HG02588 (cell line): ENCODE data around the gene LY6G6F.

Experiments used
- ATAC-seq: cut with Tn5 transposase; IDR thresholded peaks from one replicate; pipeline ENCODE4 v1.9.1; 2021; ENCODE audit warnings: mild to moderate bottlenecking, moderate library complexity; ENCODE audit not compliant: unreplicated experiment

Gene LY6G6F

GRCh38 chr6:31706599-31706998 lies at the start of gene LY6G6F:
LY6G6F (plus strand) TSS chr6:31706866; CDS start chr6:31706907, 41 bp downstream.
- no peak for ATAC-seq

- ATAC-seq, result no peak
Observed at GRCh38 chr6:31657406-31658157, 49.1 kb upstream of the LY6G6F start.

- no peak for ATAC-seq
Observed at GRCh38 chr6:31658158-31658688, 48.4 kb upstream of the LY6G6F start.

- no peak for ATAC-seq
Observed at GRCh38 chr6:31658983-31659648, 47.5 kb upstream of the LY6G6F start.

- no peak for ATAC-seq
Observed at GRCh38 chr6:31659649-31660380, 46.9 kb upstream of the LY6G6F start.

- ATAC-seq, result no peak
Observed at GRCh38 chr6:31660381-31661261, 46.0 kb upstream of the LY6G6F start, which contains the start of gene C6orf47. C6orf47 (minus strand) TSS chr6:31660778; CDS start chr6:31659947, 831 bp downstream.

- ATAC-seq, result no peak
Observed at GRCh38 chr6:31661262-31662123, 45.2 kb upstream of the LY6G6F start.

GRCh38 chr6:31662124-31662723 lies 44.4 kb upstream of the LY6G6F start:
- ATAC-seq, result no peak

- ATAC-seq, result no peak
Observed at GRCh38 chr6:31663126-31663960, 43.3 kb upstream of the LY6G6F start.

- no peak for ATAC-seq
Observed at GRCh38 chr6:31663961-31664789, 42.5 kb upstream of the LY6G6F start.

- ATAC-seq, result peak; percentile 26
Observed at GRCh38 chr6:31664790-31665500, 41.7 kb upstream of the LY6G6F start, which contains the start of gene GPANK1. GPANK1 (minus strand) TSS chr6:31664997; CDS start chr6:31664478, 519 bp downstream.

GRCh38 chr6:31665501-31666336 lies 40.9 kb upstream of the LY6G6F start, which contains the start of gene CSNK2B:
CSNK2B (plus strand) TSS chr6:31666080; CDS start chr6:31666832, 752 bp downstream.
- peak; percentile 67 for ATAC-seq

- ATAC-seq, result no peak
Observed at GRCh38 chr6:31666337-31666965, 40.2 kb upstream of the LY6G6F start.

GRCh38 chr6:31669676-31670075 lies 37.0 kb upstream of the LY6G6F start, which contains the start of gene LY6G5B:
LY6G5B (plus strand) TSS chr6:31669976; CDS start chr6:31670951, 975 bp downstream.
- no peak for ATAC-seq
